Spleen (tissue), 11 donors: ENCODE results near the gene DPF1. TPM values are rescaled to one million over a fixed set of nuclear protein-coding genes. Genes with fewer than 3 reads are reported as not detected.

Experiments used
- DNase-seq: peaks from one replicate; pipeline ENCODE4 v3.0.0-alpha.2; 2020
- H3K27ac ChIP-seq, 8 donors: fragments of 200-600 bp; sonication (generic) in 7 of 8; 1 replicate in 4 of 8; 2 replicates in 4 of 8; pipeline versions ENCODE4 v1.5.0 to v1.8.0; 2016 to 2021; ENCODE audit warnings: inconsistent platforms in 4 of 8, mild to moderate bottlenecking in 4 of 8, moderate library complexity in 1 of 8
- H3K27me3 ChIP-seq, 7 donors: fragments of 200-600 bp; sonication (generic) in 6 of 7; replicated peaks in 1 of 7; 1 replicate in 4 of 7; 2 replicates in 3 of 7; pipeline versions ENCODE4 v1.5.0 to v1.8.0; 2016 to 2021; ENCODE audit warnings: inconsistent platforms in 3 of 7, mild to moderate bottlenecking in 1 of 7
- H3K36me3 ChIP-seq, 6 donors: fragments of 200-600 bp; sonication (generic) in 5 of 6; 1 replicate in 4 of 6; 2 replicates in 2 of 6; pipeline versions ENCODE4 v1.5.0 to v1.8.0; 2016 to 2021; ENCODE audit warnings: inconsistent platforms in 2 of 6
- H3K4me1 ChIP-seq, 6 donors: fragments of 200-600 bp; sonication (generic) in 5 of 6; 1 replicate in 3 of 6; 2 replicates in 3 of 6; pipeline versions ENCODE4 v1.5.0 to v1.8.0; 2016 to 2021; ENCODE audit warnings: inconsistent platforms in 3 of 6
- H3K4me3 ChIP-seq, 8 donors: fragments of 200-600 bp; sonication (generic) in 7 of 8; 1 replicate in 4 of 8; 2 replicates in 4 of 8; pipeline versions ENCODE4 v1.5.0 to v1.8.0; 2016 to 2021; ENCODE audit warnings: inconsistent platforms in 4 of 8, mild to moderate bottlenecking in 4 of 8, moderate library complexity in 2 of 8
- H3K9me3 ChIP-seq, 8 donors: fragments of 200-600 bp; sonication (generic) in 7 of 8; 1 replicate in 4 of 8; 2 replicates in 4 of 8; pipeline versions ENCODE4 v1.5.0 to v1.8.0; 2016 to 2021; ENCODE audit warnings: inconsistent platforms in 4 of 8
- CTCF ChIP-seq, 11 experiments: fragments of 200-600 bp in 7 of 11; fragments of 450-650 bp in 4 of 11; sonication (generic) in 4 of 11; IDR thresholded peaks in 8 of 11; conservative IDR thresholded peaks in 3 of 11; 1 replicate in 7 of 11; 2 replicates in 4 of 11; pipeline versions ENCODE4 v1.4.0 to v1.8.0; 2016 to 2021; ENCODE audit warnings: antibody characterized with exemption in 11 of 11, inconsistent platforms in 4 of 11, mild to moderate bottlenecking in 1 of 11
- POLR2A ChIP-seq, 3 donors: fragments of 450-650 bp; IDR thresholded peaks; one replicate each; pipeline ENCODE4 v1.5.1; 2017; ENCODE audit warnings: antibody characterized with exemption in 3 of 3, mild to moderate bottlenecking in 1 of 3
- POLR2AphosphoS5 ChIP-seq, 3 donors: sonication (generic); formaldehyde crosslinking; IDR thresholded peaks; one replicate each; pipeline ENCODE4 v1.5.1; 2017; ENCODE audit warnings: antibody characterized with exemption in 3 of 3
- WGBS, 5 donors: extraction: QIAGEN DNeasy Blood & Tissue Kit in 3 of 5; methylation state at CpG; one replicate each; pipeline versions ENCODE4 v1.1.5 to v1.1.7; 2013 to 2018; 5-methylcytosine and 5-hydroxymethylcytosine counted together
- intact Hi-C: fragments of 100-400 bp; cut with DNase I; formaldehyde crosslinking; loops from one replicate; pipeline ENCODE4 v1.15.0; 2023; ENCODE audit warnings: low total_unique reads
- polyA plus RNA-seq, 3 donors: library from polyadenylated mRNA; stranded (reverse); fragments of 200-250 nt; gene quantifications; one replicate each; pipeline ENCODE4 v1.2.1, GENCODE V29; 2013
- small RNA-seq, 4 donors: library from RNA; depleted of rRNA; stranded (forward); fragments of <200 nt; gene quantifications; one replicate each; pipeline ENCODE3, GENCODE V24; 2016
- total RNA-seq, 7 donors: library from RNA; depleted of rRNA in 3 of 7; stranded (reverse); fragments of >200 nt in 3 of 7; fragmentation: NEBNext Ultra II Directional in 4 of 7; extraction: Animal tissue kit (Norgen Biotek cat#: 25700) in 4 of 7; gene quantifications; one replicate each; pipeline versions ENCODE4 v1.1.0 to v1.2.1, GENCODE V29; 2016 to 2021
- donor health status: healthy with polysubstance abuse.
- donor health status: DM: no; HTN: no; CAD: no; lungs with moderate emphysema.
- donor health status: DM: no; HTN: no; CAD: no.
- donor health status: Bipolar disorder and iron deficiency.
- donor health status: healthy.
- donor health status: DM: no; HTN: no; CAD: no.
- donor health status: DM: yes; HTN: yes; CAD: no.

DPF1 gene
- total and polyA plus RNA-seq, 10 donors: 0.04 to 0.06 (median 0.06) TPM; not detected in 7

GRCh38 chr19:38163419-38164290, 60.4 kb downstream of the DPF1 start:
- no peak overlapping the region for H3K27ac ChIP-seq
- DNase-seq: no peak
- H3K27me3 ChIP-seq: no peaks in the 10 kb centered on the region
- H3K36me3 ChIP-seq: peaks cover 5 to 100% (median 69%) of the 10 kb centered on the region in 6 donors
- H3K4me1 ChIP-seq: no peaks in the 10 kb centered on the region
- intact Hi-C loops: no loop called here
- peaks cover 2 to 19% (median 16%) of the 10 kb centered on the region in 8 donors for H3K9me3 ChIP-seq
- 86 to 95% (median 88%) methylated on average over 23 of the region's 23 CpGs for WGBS, 5 donors
- TF ChIP-seq POLR2AphosphoS5 (IDR thresholded peaks at IDR 0.05): peak in 1 of 3 donors; percentile 22
- no peak for TF ChIP-seq CTCF (IDR thresholded peaks at IDR 0.05 in 8 of 11, conservative IDR thresholded peaks at IDR 0.05 in 3 of 11)
- H3K4me3 ChIP-seq: no peak overlapping the region

GRCh38 chr19:38162632-38163031, 61.4 kb downstream of the DPF1 start:
- peaks cover 5 to 100% (median 68%) of the 10 kb centered on the region in 6 donors for H3K36me3 ChIP-seq
- no peak for TF ChIP-seq POLR2A (IDR thresholded peaks at IDR 0.05)
- TF ChIP-seq CTCF (IDR thresholded peaks at IDR 0.05 in 8 of 11, conservative IDR thresholded peaks at IDR 0.05 in 3 of 11): no peak
- no peak for TF ChIP-seq POLR2AphosphoS5 (IDR thresholded peaks at IDR 0.05)
- no peak overlapping the region for H3K27ac ChIP-seq

GRCh38 chr19:38162094-38162493, 61.9 kb downstream of the DPF1 start:
- TF ChIP-seq POLR2AphosphoS5 (IDR thresholded peaks at IDR 0.05): no peak
- TF ChIP-seq CTCF (IDR thresholded peaks at IDR 0.05 in 8 of 11, conservative IDR thresholded peaks at IDR 0.05 in 3 of 11): no peak
- TF ChIP-seq POLR2A (IDR thresholded peaks at IDR 0.05): no peak
- Histone ChIP-seq H3K9me3 (peaks cover 2 to 19% (median 16%) of the 10 kb centered on the region in 8 donors), H3K4me3 (no peak overlapping the region), H3K27ac (no peak overlapping the region), H3K27me3 (no peaks in the 10 kb centered on the region), H3K4me1 (no peaks in the 10 kb centered on the region), H3K36me3 (peaks cover 5 to 100% (median 67%) of the 10 kb centered on the region in 6 donors)
- DNase-seq: no peak
- WGBS, 5 donors: 91 to 100% (median 93%) methylated on average over 1 to 5 of the region's 5 CpGs
- intact Hi-C loops: no loop called here

More at GRCh38 chr19:38162632-38163031, 61.4 kb downstream of the DPF1 start:
- no peaks in the 10 kb centered on the region for H3K27me3 ChIP-seq
- H3K4me3 ChIP-seq: no peak overlapping the region
- no peaks in the 10 kb centered on the region for H3K4me1 ChIP-seq
- intact Hi-C loops: no loop called here
- no peak for DNase-seq
- peaks cover 2 to 19% (median 16%) of the 10 kb centered on the region in 8 donors for H3K9me3 ChIP-seq
- 96 to 99% (median 97%) methylated on average over 6 to 7 of the region's 7 CpGs for WGBS, 5 donors

Small RNAs within 50 kb of the gene (small RNA-seq; reads per million reads assigned to genes)
- gene RN7SL663P: 0 reads per million in 4 donors

Other genes with a start within 250 kb of the DPF1 start
- 100 to 1,000 TPM in 2 of 7 donors, 10 to 100 TPM in 5; 26.1 to 102 (median 54.5) TPM for gene PPP1R14A, start 32.2 kb upstream of the DPF1 start, total RNA-seq
- 100 to 1,000 TPM in 1 of 3 donors, 10 to 100 TPM in 2; 66.7 to 145 (median 97.2) TPM for gene PPP1R14A, start 32.2 kb upstream of the DPF1 start, polyA plus RNA-seq
- gene SPINT2, start 40.4 kb upstream of the DPF1 start, total RNA-seq: 10 to 100 TPM; 41.2 to 87.8 (median 59.5) TPM
- 10 to 100 TPM; 63.2 to 82.9 (median 65.6) TPM for gene SPINT2, start 40.4 kb upstream of the DPF1 start, polyA plus RNA-seq
- gene C19orf33, start 80.0 kb upstream of the DPF1 start, total RNA-seq: 1 to 10 TPM in 5 of 7 donors, not detected in 2; 3.2 to 6.1 (median 4.1) TPM
- 10 to 100 TPM; 11.0 to 53.6 (median 11.2) TPM for gene C19orf33, start 80.0 kb upstream of the DPF1 start, polyA plus RNA-seq
- 10 to 100 TPM; 31.4 to 40.6 (median 38.4) TPM for gene YIF1B, start 91.7 kb upstream of the DPF1 start, total RNA-seq
- 10 to 100 TPM; 41.2 to 56.7 (median 46.6) TPM for gene YIF1B, start 91.7 kb upstream of the DPF1 start, polyA plus RNA-seq
- gene KCNK6, start 95.6 kb upstream of the DPF1 start, total RNA-seq: 10 to 100 TPM; 11.8 to 25.9 (median 17.8) TPM
- gene KCNK6, start 95.6 kb upstream of the DPF1 start, polyA plus RNA-seq: 1 to 10 TPM; 3.8 to 9.3 (median 4.5) TPM
- gene CATSPERG, start 111.6 kb upstream of the DPF1 start, total RNA-seq: 10 to 100 TPM in 2 of 7 donors, 1 to 10 TPM in 5; 4.0 to 10.7 (median 7.4) TPM
- gene CATSPERG, start 111.6 kb upstream of the DPF1 start, polyA plus RNA-seq: 1 to 10 TPM; 1.8 to 4.4 (median 1.9) TPM
- gene PSMD8, start 150.3 kb upstream of the DPF1 start, total RNA-seq: 100 to 1,000 TPM in 3 of 7 donors, 10 to 100 TPM in 4; 80.1 to 144 (median 85.1) TPM
- gene PSMD8, start 150.3 kb upstream of the DPF1 start, polyA plus RNA-seq: 10 to 100 TPM; 39.0 to 68.1 (median 64.2) TPM
- not detected for gene GGN, start 163.8 kb upstream of the DPF1 start, total RNA-seq
- gene GGN, start 163.8 kb upstream of the DPF1 start, polyA plus RNA-seq: under 1 TPM in 2 of 3 donors, not detected in 1; 0.08 to 0.19 TPM
- 1 to 10 TPM in 1 of 7 donors, under 1 TPM in 5, not detected in 1; 0.14 to 1.2 (median 0.47) TPM for gene SPRED3, start 164.5 kb upstream of the DPF1 start, total RNA-seq
- under 1 TPM; 0.03 to 0.46 (median 0.45) TPM for gene SPRED3, start 164.5 kb upstream of the DPF1 start, polyA plus RNA-seq
- 10 to 100 TPM; 18.0 to 26.1 (median 20.4) TPM for gene FAM98C, start 178.9 kb upstream of the DPF1 start, total RNA-seq
- 10 to 100 TPM; 25.2 to 27.4 (median 26.1) TPM for gene FAM98C, start 178.9 kb upstream of the DPF1 start, polyA plus RNA-seq
- gene RASGRP4, start 202.0 kb upstream of the DPF1 start, total RNA-seq: 10 to 100 TPM; 15.6 to 59.9 (median 32.1) TPM
- 1 to 10 TPM; 1.7 to 7.4 (median 6.7) TPM for gene RASGRP4, start 202.0 kb upstream of the DPF1 start, polyA plus RNA-seq
- gene RYR1, start 209.5 kb upstream of the DPF1 start, total RNA-seq: 1 to 10 TPM in 5 of 7 donors, under 1 TPM in 2; 0.32 to 3.0 (median 1.4) TPM
- 1 to 10 TPM in 1 of 3 donors, under 1 TPM in 2; 0.32 to 3.2 (median 0.39) TPM for gene RYR1, start 209.5 kb upstream of the DPF1 start, polyA plus RNA-seq